Uterus (tissue), 4 donors: ENCODE results near the gene TSPAN7. TPM values are rescaled to one million over a fixed set of nuclear protein-coding genes. Genes with fewer than 3 reads are reported as not detected.

ENCODE experiments used
- DNase-seq, 2 donors: peaks; one replicate each; pipeline ENCODE4 v3.0.0-alpha.2; 2019 to 2020
- H3K27ac ChIP-seq, 2 donors: fragments of 200-600 bp; sonication (generic); 1 replicate in 1 of 2; 2 replicates in 1 of 2; pipeline ENCODE4 v1.5.1; 2016 to 2018
- H3K27me3 ChIP-seq, 2 donors: fragments of 200-600 bp; sonication (generic); one replicate each; pipeline ENCODE4 v1.5.1; 2018 to 2019; ENCODE audit warnings: control low read depth in 1 of 2
- H3K36me3 ChIP-seq, 2 donors: fragments of 200-600 bp; sonication (generic); one replicate each; pipeline ENCODE4 v1.5.1; 2019; ENCODE audit warnings: control low read depth in 1 of 2
- H3K4me1 ChIP-seq, 2 donors: fragments of 200-600 bp; sonication (generic); one replicate each; pipeline ENCODE4 v1.5.1; 2018 to 2019; ENCODE audit warnings: control low read depth in 1 of 2
- H3K4me3 ChIP-seq, 2 donors: fragments of 200-600 bp; sonication (generic); 1 replicate in 1 of 2; 2 replicates in 1 of 2; pipeline ENCODE4 v1.5.1; 2018 to 2019; ENCODE audit warnings: mild to moderate bottlenecking in 1 of 2
- H3K9me3 ChIP-seq, 2 donors: fragments of 200-600 bp; sonication (generic); one replicate each; pipeline ENCODE4 v1.5.1; 2019; ENCODE audit warnings: control low read depth in 1 of 2
- POLR2A ChIP-seq, 2 donors: fragments of 450-650 bp; IDR thresholded peaks; one replicate each; pipeline ENCODE4 v1.6.1; 2016; ENCODE audit warnings: antibody characterized with exemption in 2 of 2, mild to moderate bottlenecking in 1 of 2, moderate library complexity in 1 of 2
- intact Hi-C: fragments of 100-400 bp; cut with DNase I; formaldehyde crosslinking; loops from one replicate; pipeline ENCODE4 v1.15.1; 2023; ENCODE audit warnings: low total_unique reads
- total RNA-seq, 4 donors: library from RNA; depleted of rRNA in 3 of 4; stranded (reverse); fragments of >200 nt in 3 of 4; gene quantifications; one replicate each; pipeline versions ENCODE4 v1.1.0 to v1.2.4, GENCODE V29; 2014 to 2023
- TF ChIP-seq, protein P1 (sequence below), 4 experiments: fragments of 200-600 bp in 2 of 4; fragments of 450-650 bp in 2 of 4; sonication (generic) in 2 of 4; IDR thresholded peaks; one replicate each; pipeline ENCODE4 v1.5.1; 2016 to 2019; ENCODE audit warnings: antibody characterized with exemption in 4 of 4, mild to moderate bottlenecking in 2 of 4, moderate library complexity in 1 of 4
- donor health status: DM: yes; HTN: yes; CAD: no.

TSPAN7 gene, protein sequence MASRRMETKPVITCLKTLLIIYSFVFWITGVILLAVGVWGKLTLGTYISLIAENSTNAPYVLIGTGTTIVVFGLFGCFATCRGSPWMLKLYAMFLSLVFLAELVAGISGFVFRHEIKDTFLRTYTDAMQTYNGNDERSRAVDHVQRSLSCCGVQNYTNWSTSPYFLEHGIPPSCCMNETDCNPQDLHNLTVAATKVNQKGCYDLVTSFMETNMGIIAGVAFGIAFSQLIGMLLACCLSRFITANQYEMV
- 100 to 1,000 TPM in 1 of 4 donors, 10 to 100 TPM in 3; 22.3 to 111 (median 77.8) TPM for total RNA-seq

DNA sequence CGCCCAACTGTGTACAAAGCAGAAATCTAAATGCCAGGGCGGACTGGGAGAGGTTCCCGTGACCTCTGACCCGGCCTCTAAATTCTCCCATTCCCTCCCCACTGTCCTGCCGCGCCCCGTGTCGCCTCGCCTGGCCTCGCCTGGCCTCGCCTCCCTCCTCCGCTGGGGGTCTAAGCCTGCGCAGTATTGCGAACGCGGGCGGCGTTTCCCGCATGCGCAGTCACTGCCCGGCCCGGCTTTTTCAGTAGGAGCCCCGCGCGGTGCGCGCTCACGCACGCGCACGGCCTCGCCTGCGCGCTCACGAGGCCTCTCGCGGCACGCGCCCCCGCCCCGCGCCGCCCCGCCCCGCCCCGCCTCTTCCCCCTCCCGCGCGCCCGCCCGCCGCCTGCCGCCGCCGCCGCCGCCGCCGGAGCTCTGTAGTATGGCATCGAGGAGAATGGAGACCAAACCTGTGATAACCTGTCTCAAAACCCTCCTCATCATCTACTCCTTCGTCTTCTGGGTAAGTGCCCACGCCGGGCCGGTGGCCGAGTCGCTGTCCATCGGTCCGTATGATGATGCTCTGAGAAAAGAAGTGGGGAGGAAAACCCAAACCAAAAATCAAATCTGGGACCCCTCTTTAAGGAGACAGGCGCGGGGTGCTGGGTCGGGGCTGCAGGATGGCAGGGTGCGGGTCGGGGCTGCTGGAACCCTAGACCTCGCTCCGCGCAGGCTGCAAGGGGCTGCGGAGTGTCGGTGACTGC is at the start of gene TSPAN7:
TSPAN7 (plus strand) TSS at position 417 of the 743 bp plus-strand sequence; CDS start at position 422, 5 bp downstream.
- intact Hi-C loops, result no loop called here
- TF ChIP-seq, protein P1, sequence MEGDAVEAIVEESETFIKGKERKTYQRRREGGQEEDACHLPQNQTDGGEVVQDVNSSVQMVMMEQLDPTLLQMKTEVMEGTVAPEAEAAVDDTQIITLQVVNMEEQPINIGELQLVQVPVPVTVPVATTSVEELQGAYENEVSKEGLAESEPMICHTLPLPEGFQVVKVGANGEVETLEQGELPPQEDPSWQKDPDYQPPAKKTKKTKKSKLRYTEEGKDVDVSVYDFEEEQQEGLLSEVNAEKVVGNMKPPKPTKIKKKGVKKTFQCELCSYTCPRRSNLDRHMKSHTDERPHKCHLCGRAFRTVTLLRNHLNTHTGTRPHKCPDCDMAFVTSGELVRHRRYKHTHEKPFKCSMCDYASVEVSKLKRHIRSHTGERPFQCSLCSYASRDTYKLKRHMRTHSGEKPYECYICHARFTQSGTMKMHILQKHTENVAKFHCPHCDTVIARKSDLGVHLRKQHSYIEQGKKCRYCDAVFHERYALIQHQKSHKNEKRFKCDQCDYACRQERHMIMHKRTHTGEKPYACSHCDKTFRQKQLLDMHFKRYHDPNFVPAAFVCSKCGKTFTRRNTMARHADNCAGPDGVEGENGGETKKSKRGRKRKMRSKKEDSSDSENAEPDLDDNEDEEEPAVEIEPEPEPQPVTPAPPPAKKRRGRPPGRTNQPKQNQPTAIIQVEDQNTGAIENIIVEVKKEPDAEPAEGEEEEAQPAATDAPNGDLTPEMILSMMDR (IDR thresholded peaks at IDR 0.05), result no peak
- no peak for TF ChIP-seq POLR2A (IDR thresholded peaks at IDR 0.05)
- Histone ChIP-seq H3K4me1 (no peaks in the 10 kb centered on the region), H3K4me3 (peak within 1 kb of the TSS; percentile 40 to 44), H3K27ac (peak within 1 kb of the TSS; percentile 52 to 80), H3K36me3 (no peaks in the 10 kb centered on the region), H3K9me3 (no peaks in the 10 kb centered on the region), H3K27me3 (peaks cover 0 to 3% of the 10 kb centered on the region in 2 donors)
- DNase-seq, result peak; percentile 80 to 81

DNA sequence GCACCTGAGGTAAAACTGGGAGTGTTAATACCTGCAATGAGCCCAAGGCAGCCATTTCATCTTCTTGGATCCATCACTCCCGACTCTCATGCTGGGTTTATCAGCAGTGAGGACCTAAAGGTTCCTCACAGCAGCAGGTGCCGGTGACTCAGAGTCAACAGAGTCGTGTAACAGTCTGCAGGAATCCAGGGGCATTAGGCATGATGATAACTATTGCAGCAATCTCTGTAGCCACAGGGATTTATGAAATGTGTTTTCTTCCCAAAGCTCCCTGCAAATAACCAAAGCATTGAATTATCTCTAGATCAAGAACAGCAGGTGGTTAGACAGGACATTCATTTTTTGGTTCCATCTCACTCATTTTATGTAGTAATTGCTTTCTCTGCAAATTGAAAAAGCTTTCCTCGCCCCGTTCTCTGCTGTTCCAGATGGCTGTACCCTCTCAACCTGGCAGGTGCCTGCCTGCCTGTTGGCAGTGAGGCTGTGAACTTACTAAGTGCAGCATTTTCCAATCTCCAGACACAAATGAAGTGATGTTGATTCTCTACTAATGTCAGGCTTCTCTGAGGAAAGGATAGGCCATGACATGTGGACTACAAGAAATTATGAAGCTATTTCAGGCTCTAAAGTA is 48.1 kb upstream of the TSPAN7 start:
- H3K36me3 ChIP-seq, result no peaks in the 10 kb centered on the region
- DNase-seq, result no peak
- no peak for TF ChIP-seq POLR2A (IDR thresholded peaks at IDR 0.05)
- TF ChIP-seq, protein P1 (IDR thresholded peaks at IDR 0.05), result no peak
- H3K4me1 ChIP-seq, result no peaks in the 10 kb centered on the region
- H3K9me3 ChIP-seq, result no peaks in the 10 kb centered on the region
- H3K4me3 ChIP-seq, result no peak overlapping the region
- H3K27ac ChIP-seq, result no peak overlapping the region
- H3K27me3 ChIP-seq, result no peaks in the 10 kb centered on the region
- intact Hi-C loops, result no loop called here

DNA sequence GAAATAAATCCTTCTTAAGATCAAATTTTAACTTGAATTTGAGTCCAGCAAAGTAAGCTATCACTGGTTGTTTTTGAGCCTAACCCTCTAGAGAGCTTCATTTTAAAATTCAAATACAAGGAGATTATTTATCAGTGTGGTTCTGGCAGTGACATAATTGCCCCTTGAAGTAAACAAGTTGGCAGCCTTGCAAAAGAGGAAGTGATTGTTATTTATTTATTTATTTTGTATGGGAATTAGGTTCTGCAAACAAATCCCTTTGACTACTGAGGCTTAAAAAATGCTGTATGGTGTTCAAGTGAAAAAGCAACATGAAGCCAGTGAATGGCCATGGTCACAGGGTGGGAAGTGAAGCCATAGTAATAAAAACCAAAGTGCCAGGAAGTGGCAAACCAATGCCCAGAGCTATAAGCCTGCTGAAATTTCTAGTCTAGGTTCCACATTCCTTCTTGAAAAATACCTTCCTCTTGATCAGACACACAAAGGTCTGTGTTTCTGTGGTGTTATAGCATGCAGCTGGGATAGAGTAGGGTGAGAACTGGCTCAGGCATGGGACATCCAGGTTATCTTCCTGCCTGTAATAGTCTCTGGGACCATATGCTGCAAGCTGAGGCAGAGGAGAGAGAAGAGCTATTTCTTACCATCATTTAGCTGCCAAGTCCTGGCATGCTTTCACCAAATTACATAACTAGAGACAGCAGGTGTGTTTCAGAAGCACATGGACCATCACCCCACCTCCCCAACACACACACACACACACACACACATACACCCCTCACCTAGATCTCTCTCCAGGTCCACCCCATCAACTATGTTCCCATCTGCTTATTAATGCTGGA is 47.1 kb upstream of the TSPAN7 start:
- no peaks in the 10 kb centered on the region for H3K4me1 ChIP-seq
- no peak for DNase-seq
- no peaks in the 10 kb centered on the region for H3K9me3 ChIP-seq
- no peak overlapping the region for H3K4me3 ChIP-seq
- TF ChIP-seq POLR2A (IDR thresholded peaks at IDR 0.05), result no peak
- TF ChIP-seq, protein P1 (IDR thresholded peaks at IDR 0.05), result no peak
- no peak overlapping the region for H3K27ac ChIP-seq
- no peaks in the 10 kb centered on the region for H3K27me3 ChIP-seq
- H3K36me3 ChIP-seq, result no peaks in the 10 kb centered on the region
- intact Hi-C loops, result no loop called here

DNA sequence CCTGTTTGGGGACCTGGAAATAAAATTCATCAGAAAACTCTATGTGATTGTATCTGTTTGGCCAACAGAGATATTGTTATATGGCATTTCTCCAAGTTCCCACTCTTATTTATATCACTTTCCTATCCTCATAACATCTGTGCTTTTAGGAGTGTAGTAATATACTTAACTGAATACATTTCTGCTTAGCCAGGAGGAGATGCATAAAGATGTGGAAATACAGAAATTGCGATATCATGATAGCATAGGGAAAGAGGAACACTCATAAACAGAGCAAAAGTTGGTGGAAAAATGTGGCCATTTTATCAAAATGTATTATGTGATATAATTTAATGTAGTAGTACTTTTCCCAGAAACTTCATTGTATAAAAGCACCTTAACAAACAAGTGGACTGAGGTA is 46.1 kb upstream of the TSPAN7 start:
- H3K27me3 ChIP-seq, result no peaks in the 10 kb centered on the region
- no peak for TF ChIP-seq POLR2A (IDR thresholded peaks at IDR 0.05)
- TF ChIP-seq, protein P1 (IDR thresholded peaks at IDR 0.05), result no peak
- intact Hi-C loops, result no loop called here
- DNase-seq, result no peak
- no peak overlapping the region for H3K4me3 ChIP-seq
- H3K4me1 ChIP-seq, result no peaks in the 10 kb centered on the region
- H3K36me3 ChIP-seq, result no peaks in the 10 kb centered on the region
- no peak overlapping the region for H3K27ac ChIP-seq
- no peaks in the 10 kb centered on the region for H3K9me3 ChIP-seq
